ENCODE measurements around the gene ECSCR.

DNA sequence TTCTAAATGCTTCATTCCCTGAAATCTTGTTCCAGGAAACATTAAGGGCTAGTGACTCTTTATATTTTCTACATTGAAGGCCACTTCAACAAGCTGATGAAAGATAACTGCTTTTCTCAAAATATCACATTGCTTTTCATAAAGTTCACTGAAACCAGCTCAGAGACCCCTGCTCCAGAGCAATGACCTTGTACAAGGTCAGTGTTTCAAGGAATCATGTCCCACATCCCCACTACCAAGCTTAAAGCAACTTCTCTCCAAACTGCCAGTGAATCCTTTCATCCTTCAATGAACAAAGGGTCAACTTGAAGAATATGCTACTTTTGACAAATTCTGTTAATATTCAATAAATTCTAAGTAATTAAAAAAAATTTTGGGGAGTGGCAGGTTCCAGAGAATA, 46.7 kb downstream of the ECSCR start:
- TF ChIP-seq, protein P1, sequence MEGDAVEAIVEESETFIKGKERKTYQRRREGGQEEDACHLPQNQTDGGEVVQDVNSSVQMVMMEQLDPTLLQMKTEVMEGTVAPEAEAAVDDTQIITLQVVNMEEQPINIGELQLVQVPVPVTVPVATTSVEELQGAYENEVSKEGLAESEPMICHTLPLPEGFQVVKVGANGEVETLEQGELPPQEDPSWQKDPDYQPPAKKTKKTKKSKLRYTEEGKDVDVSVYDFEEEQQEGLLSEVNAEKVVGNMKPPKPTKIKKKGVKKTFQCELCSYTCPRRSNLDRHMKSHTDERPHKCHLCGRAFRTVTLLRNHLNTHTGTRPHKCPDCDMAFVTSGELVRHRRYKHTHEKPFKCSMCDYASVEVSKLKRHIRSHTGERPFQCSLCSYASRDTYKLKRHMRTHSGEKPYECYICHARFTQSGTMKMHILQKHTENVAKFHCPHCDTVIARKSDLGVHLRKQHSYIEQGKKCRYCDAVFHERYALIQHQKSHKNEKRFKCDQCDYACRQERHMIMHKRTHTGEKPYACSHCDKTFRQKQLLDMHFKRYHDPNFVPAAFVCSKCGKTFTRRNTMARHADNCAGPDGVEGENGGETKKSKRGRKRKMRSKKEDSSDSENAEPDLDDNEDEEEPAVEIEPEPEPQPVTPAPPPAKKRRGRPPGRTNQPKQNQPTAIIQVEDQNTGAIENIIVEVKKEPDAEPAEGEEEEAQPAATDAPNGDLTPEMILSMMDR (IDR thresholded peaks at IDR 0.05; ENCODE audit: extremely low read depth in 1 of 2, insufficient read depth in 1 of 2, low read depth in 1 of 2, low read length in 2 of 2), result no peak
- TF ChIP-seq EZH2 (IDR thresholded peaks at IDR 0.05; ENCODE audit: borderline replicate concordance, low read depth, low read length, severe bottlenecking), result no peak
- no peak for TF ChIP-seq JUN (IDR thresholded peaks at IDR 0.05; ENCODE audit: borderline replicate concordance, insufficient read depth, insufficient read length, low read depth)
- no peak for TF ChIP-seq POLR2A (IDR thresholded peaks at IDR 0.05; ENCODE audit: low read depth, low read length)
- TF ChIP-seq, protein P2, sequence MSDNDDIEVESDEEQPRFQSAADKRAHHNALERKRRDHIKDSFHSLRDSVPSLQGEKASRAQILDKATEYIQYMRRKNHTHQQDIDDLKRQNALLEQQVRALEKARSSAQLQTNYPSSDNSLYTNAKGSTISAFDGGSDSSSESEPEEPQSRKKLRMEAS (IDR thresholded peaks at IDR 0.05; ENCODE audit: insufficient read depth, insufficient read length), result no peak
- TF ChIP-seq GATA2 (IDR thresholded peaks at IDR 0.05; ENCODE audit: insufficient read depth, insufficient read length, low read depth, low read length), result no peak
- TF ChIP-seq FOS (IDR thresholded peaks at IDR 0.05; ENCODE audit: borderline replicate concordance, insufficient read depth, low read length), result no peak
- no peak for TF ChIP-seq MYC (IDR thresholded peaks at IDR 0.05; ENCODE audit: low read depth, low read length)
